Subcutaneous adipose tissue (tissue), 4 donors: ENCODE measurements around the gene GPR55. TPM values are rescaled to one million over a fixed set of nuclear protein-coding genes. Genes with fewer than 3 reads are reported as not detected.

Source experiments
- total RNA-seq, 4 donors: library from RNA; depleted of rRNA; stranded (reverse); fragments of >200 nt; gene quantifications; one replicate each; pipeline ENCODE4 v1.1.0, GENCODE V29; 2016
- TF ChIP-seq, protein P1 (sequence below): fragments of 450-650 bp; IDR thresholded peaks from one replicate; pipeline ENCODE4 v1.5.1; 2016; ENCODE audit warnings: low read depth, mild to moderate bottlenecking, control low read depth, antibody characterized with exemption, moderate library complexity

The GPR55 gene
- total RNA-seq, 4 donors from 2014 or later = under 0.01 to 0.38 (median 0.17) TPM; not detected in 1

DNA sequence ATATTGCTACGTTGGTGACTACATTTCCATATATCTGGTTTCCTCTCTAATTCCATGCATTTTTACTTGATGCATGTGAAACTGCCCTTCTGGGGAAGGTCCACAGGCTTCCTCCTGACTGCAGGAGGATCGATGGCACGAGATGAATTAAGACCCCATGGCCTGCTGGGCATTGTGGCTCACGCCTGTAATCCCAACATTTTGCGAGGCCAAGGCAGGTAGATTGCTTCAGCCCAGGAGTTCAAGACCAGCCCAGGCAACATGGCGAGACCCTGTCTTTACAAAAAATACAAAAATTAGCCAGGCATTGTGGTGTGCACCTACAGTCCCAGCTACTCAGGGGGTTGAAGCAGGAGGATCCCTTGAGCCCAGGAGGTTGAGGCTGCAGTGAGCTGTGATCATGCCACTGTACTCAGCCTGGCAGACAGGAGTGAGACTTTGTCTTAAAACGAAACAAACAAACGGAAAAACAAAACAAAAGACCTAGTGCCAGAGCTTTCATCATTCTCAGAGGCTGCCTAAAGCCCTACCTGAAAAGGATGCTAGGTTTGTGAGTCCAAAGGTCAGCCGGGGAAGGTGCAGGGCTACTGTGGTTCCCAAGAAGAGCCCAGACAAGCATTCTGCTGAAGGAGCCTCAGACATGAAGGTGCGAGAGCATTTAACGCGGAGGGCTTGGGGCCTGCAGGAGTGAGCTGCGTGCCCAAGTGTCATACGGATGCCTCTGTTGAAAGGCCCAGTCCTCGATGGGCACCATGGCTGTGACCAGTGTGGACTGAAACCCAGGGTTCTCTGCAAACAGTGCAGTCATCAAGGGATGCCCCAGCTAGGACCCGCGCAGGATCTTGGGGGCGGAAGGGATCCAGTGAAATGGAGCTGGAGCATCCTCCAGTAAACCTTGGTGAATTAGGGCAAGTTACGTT lies 21.6 kb downstream of the GPR55 start:
- TF ChIP-seq, protein P1, sequence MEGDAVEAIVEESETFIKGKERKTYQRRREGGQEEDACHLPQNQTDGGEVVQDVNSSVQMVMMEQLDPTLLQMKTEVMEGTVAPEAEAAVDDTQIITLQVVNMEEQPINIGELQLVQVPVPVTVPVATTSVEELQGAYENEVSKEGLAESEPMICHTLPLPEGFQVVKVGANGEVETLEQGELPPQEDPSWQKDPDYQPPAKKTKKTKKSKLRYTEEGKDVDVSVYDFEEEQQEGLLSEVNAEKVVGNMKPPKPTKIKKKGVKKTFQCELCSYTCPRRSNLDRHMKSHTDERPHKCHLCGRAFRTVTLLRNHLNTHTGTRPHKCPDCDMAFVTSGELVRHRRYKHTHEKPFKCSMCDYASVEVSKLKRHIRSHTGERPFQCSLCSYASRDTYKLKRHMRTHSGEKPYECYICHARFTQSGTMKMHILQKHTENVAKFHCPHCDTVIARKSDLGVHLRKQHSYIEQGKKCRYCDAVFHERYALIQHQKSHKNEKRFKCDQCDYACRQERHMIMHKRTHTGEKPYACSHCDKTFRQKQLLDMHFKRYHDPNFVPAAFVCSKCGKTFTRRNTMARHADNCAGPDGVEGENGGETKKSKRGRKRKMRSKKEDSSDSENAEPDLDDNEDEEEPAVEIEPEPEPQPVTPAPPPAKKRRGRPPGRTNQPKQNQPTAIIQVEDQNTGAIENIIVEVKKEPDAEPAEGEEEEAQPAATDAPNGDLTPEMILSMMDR = no peak

GRCh38 chr2:230902180-230902899 lies 22.7 kb downstream of the GPR55 start:
- TF ChIP-seq, protein P1 = no peak

- TF ChIP-seq, protein P1 = no peak
Observed at GRCh38 chr2:230901006-230901405, 24.0 kb downstream of the GPR55 start.

DNA sequence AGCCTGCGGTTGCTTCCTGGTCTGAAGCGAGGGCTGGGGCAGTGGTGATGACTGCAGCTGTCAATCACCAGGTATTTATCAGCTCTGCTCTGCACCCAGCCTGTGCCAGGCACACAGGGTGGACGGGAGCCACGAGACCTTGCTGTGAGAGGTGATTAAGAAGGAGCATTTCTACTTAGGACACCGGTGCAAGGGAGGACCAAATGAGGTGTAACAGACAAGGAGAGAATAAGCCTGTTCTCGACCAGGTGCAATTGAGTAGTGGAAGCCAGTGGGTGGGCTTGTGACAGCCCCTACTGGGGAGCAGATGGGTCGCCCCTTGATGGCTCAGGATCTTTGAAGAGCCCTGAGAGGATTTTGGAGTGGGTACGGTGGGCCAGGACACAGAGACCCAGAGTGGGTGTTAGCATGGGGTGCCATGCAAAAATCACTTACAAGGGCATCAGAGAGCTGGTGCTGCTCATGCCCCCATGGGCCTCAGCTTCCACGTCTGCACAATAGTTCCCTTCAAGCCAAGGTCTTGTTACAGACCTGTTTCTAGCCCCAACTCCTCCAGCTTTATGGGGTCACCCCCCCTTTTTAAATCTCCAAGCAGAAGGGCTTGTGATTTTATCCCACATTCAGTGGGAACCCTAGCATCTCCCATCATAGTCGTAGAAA lies 24.6 kb downstream of the GPR55 start:
- TF ChIP-seq, protein P1 = no peak

DNA sequence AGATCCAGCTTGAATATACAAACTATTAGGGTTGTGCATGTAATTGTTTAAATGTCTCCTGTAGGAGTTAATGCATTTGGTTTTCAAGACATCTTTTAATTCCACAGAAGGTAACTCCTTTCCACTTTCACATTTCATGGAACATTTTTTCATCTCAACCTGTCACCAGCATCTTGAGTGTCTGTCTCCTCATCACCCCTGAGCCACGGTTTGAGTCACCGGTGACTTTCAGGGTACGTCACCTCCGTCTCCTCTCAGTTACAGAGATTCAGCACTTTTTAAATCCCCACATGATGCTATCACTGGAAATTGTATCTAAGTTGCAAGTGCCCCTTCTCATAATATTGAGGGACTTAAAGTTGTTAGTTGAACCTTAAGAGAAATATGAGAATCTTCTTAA lies 25.3 kb downstream of the GPR55 start:
- TF ChIP-seq, protein P1 = no peak

- TF ChIP-seq, protein P1 = no peak
Observed at GRCh38 chr2:230899287-230899686, 25.8 kb downstream of the GPR55 start.

- TF ChIP-seq, protein P1 = no peak
Observed at GRCh38 chr2:230898713-230899091, 26.3 kb downstream of the GPR55 start.
